NCI-H1930 (cell line): ENCODE results near the gene ZNF747.
A peak's percentile ranks its signal among the peaks of the same experiment; 100 is the strongest.
"Not testable (repeated sequence)": the region's sequence is repeated elsewhere in the genome, so short reads cannot be mapped to it uniquely, and the experiment has no call there.

Experiments
- DNase-seq, 2 experiments: peaks; one replicate each; lab custom pipeline; 2025; lab: John Stamatoyannopoulos, UW

Gene ZNF747

DNA sequence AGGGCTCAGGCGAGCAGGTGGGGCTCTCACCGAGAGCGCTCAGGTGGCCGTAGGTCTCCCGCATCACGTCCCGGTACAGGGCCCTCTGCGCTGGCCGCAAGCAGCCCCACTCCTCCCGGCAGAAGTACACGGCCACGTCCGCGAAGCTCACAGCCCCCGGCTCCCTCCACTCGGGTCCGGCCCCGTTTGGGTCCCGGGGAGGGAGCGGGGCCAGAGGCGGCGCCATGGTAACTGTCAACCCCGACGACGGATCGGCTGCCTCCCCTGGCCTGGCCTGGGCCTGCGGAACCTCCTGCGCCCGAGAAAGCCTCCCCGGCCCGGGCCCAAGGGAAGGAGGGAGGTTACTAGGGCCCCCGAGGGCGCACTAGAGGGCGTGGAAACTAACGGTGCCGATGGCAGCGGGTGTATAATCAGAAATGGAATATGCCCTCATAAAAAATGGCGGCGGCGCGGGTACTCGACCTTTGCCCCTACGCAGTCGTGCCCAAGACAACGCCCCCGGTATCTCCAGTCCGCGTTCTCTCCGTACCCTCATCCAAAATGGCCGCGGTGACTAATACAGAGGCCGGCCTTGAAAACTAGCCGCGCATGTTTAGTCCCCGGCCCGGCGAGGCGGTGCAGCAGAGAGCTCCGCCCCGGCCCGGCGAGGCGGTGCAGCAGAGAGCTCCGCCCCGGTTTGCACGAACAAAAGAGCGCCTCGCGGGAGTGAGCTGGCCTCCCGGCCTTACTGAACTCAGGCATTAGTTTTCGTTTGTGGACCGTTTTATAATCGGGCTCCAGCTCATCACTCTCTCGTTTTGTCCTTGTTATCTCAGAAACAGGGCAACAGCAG lies 23.5 kb upstream of the ZNF747 start, which contains the start of gene ZNF764:
ZNF764 (minus strand) TSS at position 418 of the 832 bp plus-strand sequence; CDS start at position 226, 192 bp downstream.
- peak; percentile 97 to 98 for DNase-seq

DNA sequence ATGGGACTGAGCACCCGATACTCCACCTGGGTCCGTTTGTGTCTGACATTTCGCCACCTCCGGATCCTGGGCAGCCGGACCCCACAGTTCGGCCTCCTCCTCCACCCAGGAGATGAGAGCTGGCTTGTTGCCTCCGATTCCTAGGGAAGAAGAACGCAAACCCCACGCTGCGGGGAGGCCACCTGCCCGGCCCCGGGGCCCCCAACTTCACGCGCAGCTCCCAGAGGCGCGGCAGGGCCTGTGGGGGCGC lies 23.0 kb upstream of the ZNF747 start:
- no peak for DNase-seq

DNA sequence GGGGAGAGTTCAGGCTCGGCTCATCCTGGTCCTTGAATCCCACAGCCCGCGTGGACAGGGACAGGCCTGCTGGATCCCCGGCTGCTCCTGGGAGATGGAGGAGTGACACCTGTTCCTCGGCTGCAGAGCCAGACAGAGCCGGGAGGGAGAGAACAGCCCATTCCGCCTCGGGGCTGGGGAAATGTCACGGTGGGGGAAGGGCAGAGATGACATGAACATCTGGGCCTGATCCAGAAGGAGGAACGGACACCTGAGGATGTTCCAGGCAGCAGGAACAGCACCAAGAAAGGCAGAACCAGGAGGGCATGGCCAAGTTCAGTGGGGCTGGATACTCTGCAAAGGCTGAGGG lies 21.4 kb upstream of the ZNF747 start:
- no peak for DNase-seq

DNA sequence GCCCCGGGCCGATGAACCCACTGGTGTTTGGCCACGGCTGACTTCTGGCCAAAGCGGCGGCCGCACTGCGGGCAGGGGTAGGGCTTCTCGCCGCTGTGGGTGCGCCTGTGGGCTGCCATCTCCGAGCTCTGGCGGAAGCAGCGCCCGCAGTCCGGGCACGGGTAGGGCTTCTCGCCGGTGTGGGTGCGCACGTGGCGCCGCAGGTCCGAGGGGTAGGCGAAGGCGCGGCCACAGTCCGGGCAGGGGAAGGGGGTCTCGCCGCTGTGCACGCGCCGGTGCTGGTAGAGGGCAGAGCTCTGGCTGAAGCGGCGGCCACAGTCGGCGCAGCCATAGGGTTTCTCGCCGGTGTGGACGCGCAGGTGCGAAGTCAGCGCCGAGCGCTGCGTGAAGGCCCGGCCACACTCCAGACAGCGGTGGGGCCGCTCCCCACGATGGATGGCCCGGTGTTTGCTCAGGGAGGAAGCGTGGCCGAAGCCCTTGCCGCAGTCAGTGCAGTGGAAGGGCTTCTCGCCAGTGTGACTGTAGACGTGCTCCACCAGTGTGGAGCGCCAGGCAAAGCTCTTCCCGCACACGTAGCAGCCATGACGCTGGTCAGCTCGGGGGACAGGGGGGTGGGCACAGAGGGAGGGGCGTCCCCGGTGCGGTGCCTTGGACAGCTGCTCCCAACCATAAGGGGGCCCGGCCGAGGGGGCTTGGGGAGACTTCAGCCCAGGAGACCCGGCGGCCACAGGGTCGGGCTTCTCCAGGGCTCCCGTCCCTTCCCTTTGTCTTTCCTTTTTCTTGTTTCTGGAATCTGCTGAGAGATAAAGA lies 20.9 kb upstream of the ZNF747 start:
- DNase-seq = no peak

DNA sequence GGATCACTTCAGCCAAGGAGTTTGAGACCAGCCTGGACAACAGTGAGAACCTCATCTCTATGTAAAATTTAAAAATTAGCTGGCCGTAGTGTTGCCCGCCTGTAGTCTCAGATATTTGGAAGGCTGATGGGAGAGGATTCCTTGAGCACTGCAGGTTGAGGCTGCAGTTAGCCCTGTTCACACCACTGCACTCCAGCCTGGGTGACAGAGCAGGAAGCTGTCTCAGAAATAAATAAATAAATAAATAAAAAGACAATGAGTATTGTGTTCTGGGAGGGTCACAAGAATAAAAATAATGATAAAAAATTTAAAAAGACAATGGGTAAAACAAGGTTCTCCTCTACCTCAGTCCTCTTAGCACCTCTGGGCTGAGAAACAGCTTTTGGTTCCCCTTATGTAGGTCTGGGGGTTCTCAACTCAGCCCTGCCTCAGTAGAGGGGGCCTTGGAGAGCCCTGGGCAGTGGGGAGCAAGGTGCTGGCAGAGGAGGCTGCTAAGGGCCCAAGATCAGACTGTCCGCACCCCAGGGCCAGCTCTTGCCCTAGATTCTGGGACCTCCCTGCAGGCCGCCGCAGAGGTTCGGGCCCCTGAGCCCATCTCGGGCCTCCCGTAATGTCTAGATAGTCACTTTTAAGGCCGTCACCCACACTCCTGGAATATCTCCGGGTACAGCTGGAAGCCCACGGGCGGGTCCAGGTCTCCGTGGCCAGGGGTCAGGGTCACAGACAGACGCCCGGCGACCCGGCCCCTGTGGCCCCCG lies 20.1 kb upstream of the ZNF747 start:
- no peak for DNase-seq

DNA sequence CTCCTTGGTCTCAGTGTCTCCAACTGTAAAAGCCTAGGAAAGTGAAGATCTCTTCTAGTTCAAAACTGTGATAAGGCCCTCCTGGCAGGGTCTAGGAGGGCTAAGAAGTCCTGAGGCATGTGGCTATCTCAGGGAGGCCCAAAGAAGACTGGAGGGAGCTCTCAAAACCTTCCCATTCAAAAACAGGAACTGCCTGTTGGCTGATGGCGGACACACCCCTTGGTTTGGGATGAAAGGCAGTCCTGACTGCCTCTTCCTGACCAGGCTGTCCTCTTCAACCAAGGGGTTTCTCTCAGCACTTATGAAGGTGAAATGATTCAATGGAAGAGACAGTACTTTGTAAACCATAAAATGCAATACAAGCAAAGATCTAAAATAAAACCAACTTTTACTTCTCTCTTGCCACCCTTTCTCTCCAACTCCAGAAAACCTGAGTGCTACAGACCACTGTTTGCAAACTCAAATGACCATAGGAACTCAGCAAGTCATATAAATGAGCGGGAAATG lies 18.8 kb upstream of the ZNF747 start:
- no peak for DNase-seq

DNA sequence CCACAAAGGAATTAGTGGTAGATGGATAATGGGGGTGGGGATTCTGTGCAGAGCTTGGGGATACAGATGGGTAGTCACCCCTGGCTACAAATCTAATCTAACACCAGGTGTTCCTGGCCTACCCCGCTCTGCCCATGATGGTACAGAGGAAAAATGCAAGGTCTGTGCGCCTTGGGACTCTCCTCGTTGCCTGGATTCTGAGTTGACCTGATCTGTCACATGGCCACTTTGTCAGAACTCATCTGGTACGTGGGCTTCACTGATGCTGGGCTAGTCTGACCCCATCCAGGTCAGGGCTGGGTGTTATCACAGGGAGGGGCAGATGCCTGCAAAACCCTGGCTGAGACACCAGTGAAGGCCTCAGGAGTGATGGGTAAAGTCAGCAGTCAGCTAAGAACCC lies 18.3 kb upstream of the ZNF747 start:
- DNase-seq = no peak

DNA sequence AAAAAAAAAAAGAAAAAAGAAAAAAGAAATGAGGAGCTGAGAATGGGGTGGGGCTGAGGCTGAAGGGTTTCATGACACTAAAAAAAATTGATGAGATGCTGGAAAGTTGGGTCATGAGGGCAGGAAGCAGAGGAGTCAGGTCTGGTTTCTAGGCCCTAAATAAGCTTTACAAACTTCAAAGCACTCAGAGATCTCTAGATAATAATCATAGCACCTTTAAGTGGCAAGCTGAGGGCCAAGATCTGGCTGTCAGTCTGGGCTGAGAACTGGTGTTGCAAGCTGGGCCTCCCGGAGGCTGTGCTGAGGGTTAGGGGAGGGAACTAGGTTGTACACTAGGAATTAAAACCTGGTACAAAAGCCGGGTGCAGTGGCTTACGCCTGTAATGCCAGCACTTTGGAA lies 17.1 kb upstream of the ZNF747 start:
- no peak for DNase-seq

DNA sequence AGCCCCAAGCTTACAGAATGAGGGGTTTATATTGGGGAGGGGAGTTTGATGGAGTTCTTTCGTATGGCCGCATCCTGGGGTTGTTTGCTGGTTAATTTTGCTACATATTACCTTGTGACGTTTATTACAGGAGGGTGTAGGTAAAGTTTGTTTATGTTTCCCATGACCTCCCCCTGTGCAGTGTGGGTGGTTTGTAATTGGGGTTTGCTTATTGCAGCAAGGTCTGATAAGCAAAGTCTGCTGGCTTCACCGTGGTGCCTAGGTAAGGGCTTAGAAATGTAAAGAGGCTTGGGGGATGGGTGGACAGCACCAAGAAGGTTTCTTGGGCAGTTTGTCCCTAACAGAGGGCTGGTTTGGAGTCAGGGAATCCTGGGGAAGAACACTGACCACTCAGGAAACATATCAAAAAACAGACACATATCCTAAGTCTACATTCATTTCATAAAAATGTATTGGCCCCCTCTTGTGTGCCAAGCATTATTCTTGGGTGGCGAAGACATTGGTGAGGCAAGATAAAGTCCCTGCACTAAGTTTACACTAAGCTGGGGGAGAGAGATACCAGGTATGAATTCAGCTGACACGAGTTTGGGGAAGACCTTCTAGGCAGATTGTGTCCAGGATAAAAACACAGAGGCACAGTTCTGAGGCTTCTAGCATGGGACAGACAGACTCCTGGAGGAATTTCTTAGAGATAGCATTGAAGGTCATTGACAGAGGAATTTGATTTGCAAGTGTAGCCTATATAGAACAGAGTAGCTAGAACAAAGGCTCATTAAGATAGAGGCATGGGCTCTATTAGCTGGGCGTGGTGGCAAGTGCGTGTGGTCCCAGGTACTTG lies 14.0 kb upstream of the ZNF747 start:
- no peak for DNase-seq

DNA sequence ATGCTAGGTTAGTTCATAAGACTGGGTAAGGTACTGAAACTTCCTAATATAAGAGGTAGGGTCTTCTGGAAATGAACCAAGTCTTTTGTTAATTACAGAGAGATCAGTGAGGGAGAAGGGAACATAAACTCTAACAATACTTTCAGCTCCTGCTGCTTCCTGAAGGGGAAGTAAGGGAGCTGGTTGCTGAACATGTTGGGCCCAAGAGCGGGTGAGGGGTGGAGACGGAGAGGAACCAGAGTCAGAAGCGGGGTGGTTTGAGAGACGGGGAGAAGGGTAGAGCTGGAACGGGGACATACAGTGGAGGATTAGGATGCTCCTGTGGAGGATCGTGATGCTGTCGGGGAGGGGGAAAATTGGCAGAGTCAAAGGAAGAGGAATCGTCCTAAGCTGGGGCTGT lies 11.5 kb upstream of the ZNF747 start:
- no peak for DNase-seq

DNA sequence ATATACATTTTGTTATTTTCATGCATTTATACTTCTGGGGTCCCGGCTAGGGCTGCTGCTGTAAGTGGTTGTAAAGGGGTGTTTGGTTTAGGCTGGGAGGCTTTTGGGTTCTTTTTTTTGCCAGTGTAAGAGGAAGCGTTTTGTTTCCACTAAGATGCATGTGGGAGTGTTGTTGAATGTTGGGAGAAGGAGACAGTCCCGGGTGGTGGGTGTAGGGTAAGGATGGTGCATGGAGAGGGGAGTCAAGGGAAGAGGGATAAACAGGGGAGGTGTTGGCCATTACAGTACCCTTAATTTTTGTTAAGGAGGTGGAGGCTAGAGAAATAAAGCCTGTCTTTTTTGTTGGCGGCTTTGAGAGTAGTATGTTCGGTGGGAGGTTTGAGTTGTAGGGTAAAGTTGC lies 8.4 kb upstream of the ZNF747 start:
- DNase-seq = no peak

DNA sequence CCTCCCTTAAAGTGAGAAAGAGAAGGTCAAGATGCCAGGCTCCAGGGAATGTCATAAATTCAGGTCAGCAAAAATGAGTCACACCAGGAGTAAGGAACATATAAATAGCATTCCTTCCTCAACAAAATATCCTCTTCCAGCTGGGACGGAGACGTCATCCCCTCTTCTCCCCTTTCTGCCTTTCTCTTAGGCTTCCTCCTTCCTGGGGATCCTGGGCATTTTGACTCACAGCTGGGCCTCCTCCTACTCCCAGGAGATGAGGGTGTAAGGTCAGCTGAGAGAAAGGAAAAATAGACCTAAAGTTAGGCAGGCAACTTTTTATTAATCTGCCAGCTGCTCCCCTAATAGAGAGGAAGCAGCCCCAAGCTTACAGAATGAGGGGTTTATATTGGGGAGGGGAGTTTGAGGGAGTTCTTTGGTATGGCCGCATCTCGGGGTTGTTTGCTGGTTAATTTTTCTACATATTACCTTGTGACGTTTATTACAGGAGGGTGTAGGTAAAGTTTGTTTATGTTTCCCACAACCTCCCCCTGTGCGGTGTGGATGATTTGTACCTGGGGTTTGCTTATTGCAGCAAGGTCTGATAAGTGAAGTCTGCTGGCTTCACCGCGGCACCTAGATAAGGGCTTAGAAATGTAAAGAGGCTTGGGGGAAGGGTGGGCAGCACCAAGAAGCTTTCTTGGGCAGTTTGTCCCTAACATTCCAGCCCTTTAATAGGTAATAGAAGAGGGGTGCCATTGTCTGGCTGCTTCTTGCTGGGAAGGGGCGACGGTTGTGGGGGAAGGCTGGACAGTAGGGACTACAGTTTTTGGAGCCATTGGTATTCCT lies 7.1 kb upstream of the ZNF747 start:
- no peak for DNase-seq

DNA sequence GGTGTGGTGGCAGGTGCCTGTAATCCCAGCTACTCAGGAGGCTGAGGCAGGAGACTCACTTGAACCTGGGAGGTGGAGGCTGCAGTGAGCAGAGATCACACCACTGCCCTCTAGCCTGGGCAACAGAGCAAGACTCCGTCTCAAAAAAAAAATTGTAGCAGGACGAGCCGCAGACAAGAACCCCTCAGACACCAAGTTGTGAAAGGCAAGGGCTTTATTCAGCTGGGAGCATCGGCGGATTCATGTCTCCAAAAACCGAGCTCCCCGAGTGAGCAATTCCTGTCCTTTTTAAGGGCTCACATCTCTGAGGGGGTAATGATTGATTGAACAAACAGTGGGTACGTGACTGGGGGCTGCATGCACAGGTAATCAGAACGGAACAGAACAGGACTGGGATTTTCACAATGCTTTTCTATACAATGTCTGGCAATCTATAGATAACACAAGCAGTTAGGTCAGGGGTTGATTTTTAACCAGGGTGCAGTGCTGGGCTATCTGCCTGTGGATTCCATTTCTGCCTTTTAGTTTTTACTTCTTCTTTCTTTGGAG lies 6.3 kb upstream of the ZNF747 start:
- not testable (repeated sequence) for DNase-seq

DNA sequence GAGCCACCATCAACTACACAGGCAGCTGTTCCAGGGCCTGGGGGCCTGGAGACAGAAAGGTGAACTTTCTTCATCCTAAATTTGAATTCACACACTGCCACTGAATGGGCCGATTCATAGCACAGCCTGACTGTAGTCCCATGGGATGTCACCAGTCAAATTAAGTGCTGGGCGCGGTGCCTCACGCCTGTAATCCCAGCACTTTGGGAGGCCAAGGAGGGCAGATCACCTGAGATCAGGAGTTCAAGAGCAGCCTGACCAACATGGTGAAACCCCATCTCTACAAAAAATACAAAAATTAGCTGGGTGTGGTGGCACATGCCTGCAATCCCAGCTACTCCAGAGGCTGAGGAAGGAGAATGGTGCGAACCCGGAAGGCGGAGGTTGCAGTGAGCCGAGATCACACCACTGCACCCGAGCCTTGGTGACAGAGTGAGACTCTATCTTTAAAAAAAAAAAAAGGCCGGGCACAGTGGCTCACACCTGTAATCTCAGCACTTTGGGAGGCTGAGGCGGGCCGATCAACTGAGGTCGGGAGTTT lies 5.4 kb upstream of the ZNF747 start:
- not testable (repeated sequence) for DNase-seq

DNA sequence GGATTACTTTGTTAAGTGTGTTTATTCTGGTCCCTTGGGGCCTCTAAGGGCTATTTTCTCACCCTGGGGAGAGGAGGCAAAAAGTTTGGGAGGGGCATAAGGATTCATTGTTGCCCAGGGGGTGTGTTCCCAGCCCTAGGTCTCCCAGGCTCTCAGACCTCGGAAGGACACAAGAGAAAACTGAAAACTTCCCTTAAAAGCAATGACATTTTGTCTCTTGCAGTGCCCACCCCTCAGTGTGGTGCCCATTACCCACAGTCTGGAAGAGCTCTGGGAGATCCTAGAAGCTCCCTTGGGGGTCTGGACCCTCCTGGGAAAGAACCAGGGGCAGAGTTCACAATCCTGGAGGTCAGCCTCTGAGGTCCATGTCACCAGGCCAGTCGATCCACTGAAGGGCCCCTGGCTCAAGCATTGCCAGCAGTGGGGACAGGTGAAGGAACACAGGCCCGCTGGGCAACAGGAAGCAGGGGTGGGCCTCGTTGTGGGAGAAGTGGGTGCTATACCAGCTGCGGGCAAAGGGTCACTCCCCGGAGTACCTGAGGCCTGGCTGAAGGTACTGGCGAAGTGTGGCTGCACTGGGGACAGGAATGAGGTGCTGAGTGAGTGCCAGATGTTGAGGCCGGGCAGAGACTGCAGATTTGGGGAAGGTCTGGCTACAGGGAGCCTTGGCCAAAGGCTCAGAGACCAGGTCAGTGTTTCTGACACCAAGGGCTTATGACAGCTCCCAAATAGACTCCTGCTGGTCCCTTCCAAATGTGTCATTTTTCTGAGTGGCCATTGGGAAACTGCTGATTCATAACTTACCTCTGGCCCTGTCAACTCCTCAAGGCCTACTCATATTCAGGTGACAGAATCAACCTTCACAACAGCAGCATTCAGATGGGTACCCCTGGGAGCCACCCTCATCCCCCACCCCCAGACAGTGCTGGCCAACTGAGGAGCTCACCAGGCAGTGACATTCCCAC lies 4.6 kb upstream of the ZNF747 start:
- DNase-seq = no peak

DNA sequence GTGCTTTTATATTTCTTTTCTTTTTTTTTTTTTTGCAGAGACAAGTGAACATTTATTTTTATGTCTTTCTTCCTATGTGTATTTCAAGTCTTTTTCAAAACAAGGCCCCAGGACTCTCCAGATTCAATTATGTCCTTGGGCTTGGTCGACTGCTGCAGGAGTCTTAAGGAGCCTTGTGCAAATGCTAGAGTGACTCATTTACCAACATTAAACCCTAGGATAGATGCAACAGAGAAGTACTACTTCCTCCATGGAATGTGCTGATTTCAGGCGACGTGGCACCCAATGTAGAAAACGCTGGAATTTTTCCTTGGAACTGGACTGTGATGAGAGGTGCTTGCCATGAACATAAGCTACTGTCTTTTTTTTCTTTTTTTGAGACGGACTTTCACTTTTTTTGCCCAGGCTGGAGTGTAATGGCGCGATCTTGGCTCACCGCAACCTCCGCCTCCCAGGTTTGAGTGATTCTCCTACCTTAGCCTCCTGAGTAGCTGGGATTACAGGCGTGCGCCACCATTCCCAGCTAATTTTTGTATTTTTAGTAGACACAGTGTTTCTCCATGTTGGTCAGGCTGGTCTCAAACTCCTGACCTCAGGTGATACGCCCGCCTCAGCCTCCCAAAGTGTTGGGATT lies 1.9 kb upstream of the ZNF747 start:
- not testable (repeated sequence) for DNase-seq

DNA sequence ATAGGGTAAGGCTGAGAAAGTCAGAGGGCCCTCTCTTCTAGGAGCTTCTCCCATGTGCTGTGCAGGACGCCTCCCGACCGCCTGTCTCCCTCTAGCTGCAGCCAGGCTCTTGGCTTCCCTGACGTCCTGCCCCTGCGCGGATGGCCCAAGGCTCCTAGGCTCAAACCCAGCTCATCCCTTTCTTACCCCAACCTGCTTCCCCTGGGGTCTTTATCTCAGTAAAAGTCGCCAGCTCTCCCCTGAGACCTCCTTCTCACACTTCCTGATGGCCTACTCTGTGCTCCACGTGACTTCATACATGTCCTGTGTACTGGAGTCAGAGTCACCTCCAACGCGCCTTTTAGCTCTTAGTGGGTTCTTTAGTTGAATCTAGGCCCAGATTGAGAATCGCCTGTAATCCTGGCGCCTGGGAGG lies 1.1 kb upstream of the ZNF747 start:
- DNase-seq = peak; percentile 62 to 71

DNA sequence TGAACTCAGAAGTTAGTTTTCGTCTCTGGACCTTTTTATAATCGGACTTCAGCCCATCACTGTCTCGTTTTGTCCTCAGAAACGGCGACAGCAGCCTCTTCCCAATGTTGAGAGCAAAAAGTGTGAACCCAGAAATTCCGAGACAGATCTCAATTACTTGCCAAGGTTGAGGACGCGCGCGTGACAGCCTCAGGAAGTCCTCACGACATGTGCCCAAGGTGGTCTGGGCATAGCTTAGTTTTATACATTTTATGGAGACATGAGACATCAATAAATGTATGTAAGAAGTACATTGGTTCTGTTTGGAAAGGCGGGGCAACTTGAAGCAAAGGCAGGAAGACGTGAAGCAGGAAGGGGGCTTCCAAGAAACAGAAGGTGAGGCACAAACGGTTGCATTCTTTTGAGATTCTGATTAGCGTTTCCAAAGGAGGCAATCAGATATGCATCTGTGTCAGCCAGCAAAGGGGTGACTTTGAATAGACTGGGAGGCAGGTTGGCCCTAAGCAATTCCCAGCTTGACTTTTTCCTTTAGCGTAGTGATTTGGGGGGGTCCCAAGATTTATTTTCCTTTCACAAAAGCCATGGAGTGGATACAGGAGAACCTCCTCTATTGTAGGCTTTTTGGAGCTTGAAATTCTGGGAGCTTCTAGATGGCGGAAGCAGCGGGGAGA lies 583 bp upstream of the ZNF747 start:
- no peak for DNase-seq
